ENCODE measurements around the gene TMUB1.

Gene TMUB1, protein sequence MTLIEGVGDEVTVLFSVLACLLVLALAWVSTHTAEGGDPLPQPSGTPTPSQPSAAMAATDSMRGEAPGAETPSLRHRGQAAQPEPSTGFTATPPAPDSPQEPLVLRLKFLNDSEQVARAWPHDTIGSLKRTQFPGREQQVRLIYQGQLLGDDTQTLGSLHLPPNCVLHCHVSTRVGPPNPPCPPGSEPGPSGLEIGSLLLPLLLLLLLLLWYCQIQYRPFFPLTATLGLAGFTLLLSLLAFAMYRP

DNA sequence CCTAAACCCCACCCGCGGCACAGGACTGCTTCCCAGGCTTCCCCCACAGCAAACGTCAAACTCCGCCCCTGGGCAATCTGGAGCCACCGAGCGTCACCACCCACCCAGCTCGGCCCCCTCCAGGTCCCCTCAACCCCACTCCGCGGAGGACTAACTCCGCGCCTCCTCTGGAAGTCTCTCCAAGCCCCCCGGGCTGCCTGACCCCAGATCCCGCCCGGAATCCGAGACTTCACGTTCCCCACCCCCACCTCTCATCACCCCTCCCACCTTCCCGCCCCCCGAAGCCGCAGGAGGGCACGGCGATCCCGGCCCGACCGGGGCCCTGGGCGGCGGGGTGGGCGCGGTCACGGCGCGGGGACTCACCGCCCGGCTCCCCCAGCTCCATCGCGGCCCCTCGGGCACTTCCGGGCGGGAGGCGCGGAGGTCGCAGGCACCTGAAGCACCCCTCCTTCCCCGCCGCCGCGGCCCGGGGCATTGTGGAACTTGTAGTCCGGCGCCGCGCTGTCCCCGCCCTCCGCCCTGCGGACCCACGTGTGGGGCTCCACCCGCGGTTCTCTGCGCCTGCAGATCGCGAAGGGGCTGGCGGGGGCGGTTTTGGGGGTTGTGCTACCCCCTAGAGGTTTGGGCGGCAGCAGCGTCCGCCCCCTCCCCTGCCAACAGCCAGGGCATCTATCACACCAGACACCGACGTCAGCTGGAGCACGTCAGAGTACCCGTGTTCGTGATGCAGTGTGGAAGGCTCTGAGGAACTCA, at the start of gene TMUB1:
TMUB1 (minus strand) TSS at position 423 of the 753 bp plus-strand sequence. CDS start 930 bp downstream, outside the sequence.
- no peaks in the 10 kb centered on the region for H3K36me3 ChIP-seq (ENCODE audit: low read length)
- H3K27ac ChIP-seq (ENCODE audit: low read depth, low read length), result peak within 1 kb of the TSS; percentile 70
- no peaks in the 10 kb centered on the region for H3K9me3 ChIP-seq (ENCODE audit: insufficient read depth, low read length)
- peak within 1 kb of the TSS; percentile 82 for H3K9ac ChIP-seq (ENCODE audit: low read length)
- H3F3A ChIP-seq (ENCODE audit: insufficient read depth), result peaks cover 8% of the 10 kb centered on the region; the same call in 1 of the 2 replicates
- peaks cover 29% of the 10 kb centered on the region for H3K79me2 ChIP-seq (ENCODE audit: insufficient read depth, low read length)
- TF ChIP-seq CTCF (IDR thresholded peaks at IDR 0.05; ENCODE audit: insufficient read depth, low read length, poor library complexity, severe bottlenecking), result no peak
- no peaks in the 10 kb centered on the region for H3K9me2 ChIP-seq (replicated peaks; ENCODE audit: insufficient read depth, low read length)
- H2AFZ ChIP-seq (ENCODE audit: low read depth, low read length, severe bottlenecking), result peak within 1 kb of the TSS; percentile 96
- H3K27me3 ChIP-seq (ENCODE audit: low read length), result no peaks in the 10 kb centered on the region
- no peaks in the 10 kb centered on the region for H4K20me1 ChIP-seq (ENCODE audit: low read depth, low read length)
- H3K4me3 ChIP-seq (ENCODE audit: insufficient read depth, low read length, poor library complexity, severe bottlenecking), result peak within 1 kb of the TSS; percentile 77
- peak within 1 kb of the TSS; percentile 69 for H3K4me2 ChIP-seq (ENCODE audit: low read depth, low read length, poor library complexity, severe bottlenecking)

DNA sequence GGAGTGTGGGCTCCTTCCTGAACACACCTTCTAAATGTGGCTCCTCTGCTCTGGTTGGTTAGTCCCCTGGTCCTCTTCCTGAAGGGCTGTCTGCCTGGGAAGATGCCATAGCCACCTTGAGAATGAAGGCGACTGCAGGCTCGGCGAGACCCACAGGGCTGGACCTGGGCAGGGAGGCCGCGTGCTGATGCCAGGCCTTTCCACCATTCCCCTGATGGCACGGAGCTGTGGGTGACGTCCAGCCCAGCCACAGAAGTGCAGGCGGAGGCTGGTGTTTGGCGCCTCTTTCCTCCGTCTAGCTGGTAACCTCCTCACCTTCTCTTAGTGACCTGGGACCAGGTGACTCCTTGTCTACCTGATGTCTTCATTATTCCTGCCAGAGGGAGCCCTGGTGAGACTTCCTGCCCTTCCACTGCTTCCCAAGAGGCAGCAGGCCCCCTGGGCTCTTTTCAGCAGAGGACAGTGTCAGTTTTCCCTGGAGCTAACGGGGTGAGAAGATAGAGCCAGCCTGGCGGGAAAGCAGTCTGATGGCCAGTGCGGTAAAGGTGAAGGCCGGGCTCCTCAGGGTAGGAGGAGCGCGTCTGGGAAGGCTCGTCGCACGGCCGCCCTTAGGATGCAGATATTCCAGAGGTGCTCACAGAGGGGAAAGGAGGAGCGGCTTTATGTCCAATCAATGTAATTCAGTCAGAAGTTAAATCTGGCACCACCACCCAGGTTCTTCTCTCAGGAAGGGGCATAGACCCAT, 49.3 kb upstream of the TMUB1 start:
- H3K27ac ChIP-seq (ENCODE audit: low read depth, low read length), result no peak overlapping the region
- no peaks in the 10 kb centered on the region for H3K79me2 ChIP-seq (ENCODE audit: insufficient read depth, low read length)
- no peaks in the 10 kb centered on the region for H4K20me1 ChIP-seq (ENCODE audit: low read depth, low read length)
- H3K9me2 ChIP-seq (replicated peaks; ENCODE audit: insufficient read depth, low read length), result no peaks in the 10 kb centered on the region
- no peak overlapping the region for H3K4me3 ChIP-seq (ENCODE audit: insufficient read depth, low read length, poor library complexity, severe bottlenecking)
- H3F3A ChIP-seq (ENCODE audit: insufficient read depth), result no peaks in the 10 kb centered on the region
- no peak overlapping the region for H2AFZ ChIP-seq (ENCODE audit: low read depth, low read length, severe bottlenecking)
- TF ChIP-seq CTCF (IDR thresholded peaks at IDR 0.05; ENCODE audit: insufficient read depth, low read length, poor library complexity, severe bottlenecking) (no peak), EZH2phosphoT487 (conservative IDR thresholded peaks at IDR 0.05; ENCODE audit: low read length) (no peak)
- H3K4me2 ChIP-seq (ENCODE audit: low read depth, low read length, poor library complexity, severe bottlenecking), result no peak overlapping the region
- H3K36me3 ChIP-seq (ENCODE audit: low read length), result no peaks in the 10 kb centered on the region
- no peaks in the 10 kb centered on the region for H3K9me3 ChIP-seq (ENCODE audit: insufficient read depth, low read length)
- H3K9ac ChIP-seq (ENCODE audit: low read length), result no peak overlapping the region
- H3K27me3 ChIP-seq (ENCODE audit: low read length), result no peaks in the 10 kb centered on the region

GRCh38 chr7:151131592-151132293, 48.5 kb upstream of the TMUB1 start:
- H3K36me3 ChIP-seq (ENCODE audit: low read length), result no peaks in the 10 kb centered on the region
- TF ChIP-seq CTCF (IDR thresholded peaks at IDR 0.05; ENCODE audit: insufficient read depth, low read length, poor library complexity, severe bottlenecking) (no peak), EZH2phosphoT487 (conservative IDR thresholded peaks at IDR 0.05; ENCODE audit: low read length) (no peak)
- no peaks in the 10 kb centered on the region for H4K20me1 ChIP-seq (ENCODE audit: low read depth, low read length)

More at GRCh38 chr7:151131592-151132293, 48.5 kb upstream of the TMUB1 start:
- Histone ChIP-seq H3K4me3 (ENCODE audit: insufficient read depth, low read length, poor library complexity, severe bottlenecking) (no peak overlapping the region), H3F3A (ENCODE audit: insufficient read depth) (no peaks in the 10 kb centered on the region), H3K4me2 (ENCODE audit: low read depth, low read length, poor library complexity, severe bottlenecking) (no peak overlapping the region), H3K79me2 (ENCODE audit: insufficient read depth, low read length) (no peaks in the 10 kb centered on the region), H3K9me2 (replicated peaks; ENCODE audit: insufficient read depth, low read length) (no peaks in the 10 kb centered on the region), H3K9ac (ENCODE audit: low read length) (no peak overlapping the region), H3K9me3 (ENCODE audit: insufficient read depth, low read length) (no peaks in the 10 kb centered on the region), H3K27ac (ENCODE audit: low read depth, low read length) (no peak overlapping the region), H3K27me3 (ENCODE audit: low read length) (no peaks in the 10 kb centered on the region), H2AFZ (ENCODE audit: low read depth, low read length, severe bottlenecking) (no peak overlapping the region)

Measured in SU-DHL-6 (cell line).